ENCODE results near the gene DMD. TPM values are rescaled to one million over a fixed set of nuclear protein-coding genes. Genes with fewer than 3 reads are reported as not detected.
"Not testable (repeated sequence)": the region's sequence is repeated elsewhere in the genome, so short reads cannot be mapped to it uniquely, and the experiment has no call there.

The DMD gene
- total RNA-seq, 1 donor from 2014 or later, result 116 TPM

DNA sequence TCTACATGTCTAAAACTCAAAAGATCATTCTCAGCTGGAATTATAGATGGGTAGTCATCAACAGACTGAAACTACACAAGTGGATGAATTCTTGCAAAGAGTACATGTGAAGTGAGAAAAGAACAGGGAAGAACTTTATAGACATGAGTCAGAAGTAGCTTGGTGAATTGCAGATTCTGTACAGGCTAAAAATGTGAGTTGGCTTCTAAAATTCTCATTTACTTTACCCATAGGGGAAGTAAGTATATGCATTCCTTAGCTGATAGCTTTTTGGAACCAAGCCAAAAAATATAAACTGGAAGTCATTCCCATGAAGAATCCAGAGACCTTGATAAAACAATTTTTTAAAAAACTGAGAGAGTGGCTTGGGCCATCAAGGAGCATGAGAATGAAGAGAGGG lies 1555.3 kb downstream of the DMD start:
- DNase-seq (ENCODE audit: missing footprints), result no peak
- no peak for ATAC-seq
- intact Hi-C loops (cut with DNase I), result loop anchor here (5.0 kb wide), 1 partner anchor 619 kb away; no protein-coding TSS in a partner anchor

DNA sequence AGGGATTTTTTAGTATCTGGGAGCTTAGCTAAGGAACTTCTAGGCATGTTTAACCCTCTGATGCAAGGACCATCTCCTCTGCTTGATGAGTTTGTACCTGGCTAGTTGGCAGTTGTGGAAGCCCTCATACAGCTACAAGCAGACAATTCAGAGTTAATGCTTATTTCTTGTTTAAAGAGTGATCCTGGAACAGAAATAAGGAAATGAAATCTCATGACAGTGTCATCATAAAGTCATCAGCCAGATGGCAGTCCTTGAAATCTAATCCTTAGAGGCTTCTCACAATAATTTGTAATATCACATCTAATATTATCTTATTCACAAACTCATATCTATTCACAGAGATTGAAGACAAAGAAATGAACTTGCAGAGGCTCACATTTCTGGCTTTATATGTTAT lies 1557.9 kb downstream of the DMD start:
- intact Hi-C loops (cut with DNase I), result no loop called here
- ATAC-seq (no peak), DNase-seq (ENCODE audit: missing footprints) (no peak)

DNA sequence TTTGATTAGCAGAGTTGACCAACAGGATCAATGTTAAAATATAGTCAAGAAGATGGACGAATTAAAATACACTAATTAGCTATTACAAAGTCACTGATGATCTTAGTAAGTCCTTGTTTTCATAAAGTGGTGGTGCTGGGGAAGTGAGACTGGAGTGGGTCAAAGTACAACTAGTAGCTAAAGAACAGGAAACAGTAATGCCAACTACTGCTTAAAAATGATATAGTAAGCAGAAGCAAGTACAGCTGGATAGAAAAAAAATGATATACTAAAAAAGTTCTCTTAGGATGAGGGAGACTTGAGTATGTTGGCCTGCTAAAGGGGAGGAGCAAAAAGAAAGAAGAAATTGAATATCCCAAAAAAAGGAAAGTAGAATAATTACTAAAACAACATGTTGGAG lies 1558.7 kb downstream of the DMD start:
- DNase-seq (ENCODE audit: missing footprints), result no peak
- no peak for ATAC-seq
- intact Hi-C loops (cut with DNase I), result no loop called here

DNA sequence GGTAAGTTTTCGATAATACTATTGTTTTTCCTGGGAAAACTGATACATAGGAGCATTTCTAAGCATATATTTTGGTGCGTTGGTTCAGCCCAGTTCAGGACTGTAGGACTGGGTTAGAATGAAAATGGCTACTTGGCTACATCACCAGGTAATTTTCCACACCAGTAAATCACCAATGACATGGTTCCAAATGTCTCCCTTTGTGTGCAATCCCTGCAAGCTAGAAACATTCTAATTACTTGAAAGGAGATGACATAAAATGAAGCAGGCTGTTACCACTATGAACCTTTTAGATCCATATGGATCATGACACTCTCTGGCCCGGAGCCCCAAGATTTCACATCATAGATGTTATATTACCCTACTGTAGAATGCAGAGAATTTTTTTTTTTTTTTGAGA lies 1562.1 kb downstream of the DMD start:
- intact Hi-C loops (cut with DNase I), result no loop called here
- ATAC-seq (no peak), DNase-seq (ENCODE audit: missing footprints) (no peak)

DNA sequence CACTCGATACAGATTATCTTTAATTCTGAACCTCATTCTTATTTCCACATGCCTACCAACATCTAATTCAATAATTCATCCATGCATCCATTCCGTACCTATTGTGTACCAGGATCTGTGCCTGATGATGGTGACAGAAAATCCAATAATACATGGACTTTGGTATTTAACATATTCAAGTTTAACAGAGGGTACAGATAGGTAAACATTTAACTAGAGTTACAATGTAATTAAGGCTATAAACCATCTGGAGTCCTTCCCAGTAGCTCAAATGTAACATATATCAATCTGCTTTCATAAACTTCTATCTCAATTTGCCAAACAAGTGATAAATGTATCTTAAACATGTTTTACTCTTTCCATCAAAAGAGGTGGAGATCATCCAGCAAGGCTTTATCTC lies 1578.0 kb downstream of the DMD start:
- DNase-seq (ENCODE audit: missing footprints), result no peak
- intact Hi-C loops (cut with DNase I), result no loop called here
- no peak for ATAC-seq

DNA sequence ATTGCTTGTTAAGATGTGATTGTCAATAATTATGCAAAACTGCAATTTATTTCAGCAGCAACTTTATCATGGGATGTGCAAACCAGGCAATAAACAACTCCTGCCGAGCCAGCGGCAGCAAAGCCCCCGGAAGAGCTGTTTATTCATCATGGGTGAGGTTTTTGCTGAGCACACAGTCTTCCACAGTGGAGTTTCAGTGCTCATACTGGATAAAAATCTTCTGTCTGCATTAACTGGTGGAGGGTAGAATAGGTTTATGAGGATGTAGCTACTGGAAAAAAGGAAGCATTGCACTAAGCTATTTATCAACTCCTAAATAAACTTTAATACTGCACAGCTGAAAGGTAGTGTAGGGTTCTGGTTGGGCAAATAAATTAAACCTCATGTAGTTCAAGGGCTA lies 1582.2 kb downstream of the DMD start:
- intact Hi-C loops (cut with DNase I), result no loop called here
- no peak for ATAC-seq
- no peak for DNase-seq (ENCODE audit: missing footprints)

DNA sequence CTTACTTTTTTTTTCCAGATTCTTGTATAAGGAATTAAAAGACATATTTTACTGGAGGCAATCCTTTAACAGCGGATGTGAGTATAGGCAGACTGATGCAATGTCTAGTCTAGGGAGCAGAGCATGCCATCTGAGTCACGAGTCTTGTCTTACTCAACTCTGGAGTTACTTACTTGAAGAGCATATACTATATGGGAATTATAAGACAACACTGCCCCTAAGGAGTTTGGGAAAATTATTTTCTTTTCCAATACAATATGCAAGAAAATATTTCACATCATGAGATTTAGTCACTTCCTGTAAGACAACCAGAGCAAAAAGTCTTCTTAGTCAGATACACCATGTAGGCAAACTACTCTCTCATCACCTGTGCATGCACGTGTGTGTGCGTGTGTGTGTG lies 1602.2 kb downstream of the DMD start:
- intact Hi-C loops (cut with DNase I), result no loop called here
- ATAC-seq (no peak), DNase-seq (ENCODE audit: missing footprints) (no peak)

DNA sequence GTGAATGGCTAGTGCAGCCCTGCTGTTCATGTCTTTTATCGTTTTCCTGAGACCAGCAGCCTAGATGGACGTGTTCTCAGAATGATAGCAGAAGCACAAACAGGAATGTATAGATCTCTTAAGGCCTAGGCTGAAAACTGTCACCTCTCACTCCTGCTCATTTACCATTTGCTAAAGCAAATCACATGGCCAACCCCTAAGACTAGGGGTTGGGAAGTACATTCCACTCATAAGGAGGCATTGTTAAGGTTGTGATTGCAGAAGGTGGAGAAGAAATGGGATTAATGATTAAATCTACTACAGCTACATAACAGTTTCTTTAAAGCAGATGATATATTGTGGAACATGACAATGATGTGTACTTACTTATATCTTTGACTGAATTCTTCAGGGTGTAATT lies 1602.7 kb downstream of the DMD start:
- no peak for ATAC-seq
- intact Hi-C loops (cut with DNase I), result no loop called here
- no peak for DNase-seq (ENCODE audit: missing footprints)

DNA sequence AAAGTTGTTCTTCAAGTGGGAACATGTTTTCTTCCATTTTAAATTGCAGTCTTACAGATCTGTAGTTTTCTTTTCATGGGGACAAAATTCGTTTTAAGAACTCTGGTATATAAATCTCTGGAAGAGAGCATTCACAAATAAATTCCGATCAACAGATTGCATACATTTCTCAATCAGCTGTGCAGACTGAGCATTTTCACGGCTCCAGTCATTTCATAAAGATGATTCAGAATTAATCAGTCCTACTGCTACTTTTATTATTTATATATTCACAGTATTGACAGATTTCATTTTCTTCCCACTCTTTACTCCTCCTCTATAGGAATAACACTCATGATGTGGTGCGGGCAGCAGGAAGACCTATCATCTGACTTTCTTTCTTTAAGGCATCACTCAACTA lies 1604.6 kb downstream of the DMD start:
- ATAC-seq, result no peak
- intact Hi-C loops (cut with DNase I), result no loop called here
- no peak for DNase-seq (ENCODE audit: missing footprints)

DNA sequence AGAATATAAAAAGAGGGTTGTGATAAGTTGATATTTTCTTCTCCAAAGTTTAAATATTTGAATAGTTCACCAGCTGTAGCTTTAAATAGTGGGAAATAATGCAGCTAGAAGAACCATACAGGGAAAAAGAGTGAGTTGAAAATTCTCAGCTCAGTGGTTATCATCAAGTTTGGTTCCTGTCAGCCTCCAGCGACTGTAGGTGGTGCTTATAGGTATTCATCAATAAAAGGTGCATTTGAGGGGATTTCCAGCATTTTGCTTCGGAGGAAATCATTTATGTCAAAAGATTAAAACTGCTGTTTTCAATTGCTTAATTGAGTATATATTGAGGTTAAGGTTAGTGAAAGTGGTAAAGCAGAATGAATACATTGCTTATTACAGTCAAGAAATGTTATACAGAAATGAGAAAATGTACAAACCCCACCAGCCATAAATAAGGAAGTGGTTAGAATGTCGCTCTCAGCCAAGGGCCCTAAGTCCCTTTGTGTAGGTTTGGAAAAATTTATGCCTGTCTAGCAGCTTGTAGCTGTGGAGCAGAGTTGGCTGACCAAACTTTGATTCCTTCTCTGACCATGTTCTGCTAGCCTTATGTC lies 1606.6 kb downstream of the DMD start:
- ATAC-seq, result no peak
- no peak for DNase-seq (ENCODE audit: missing footprints)
- intact Hi-C loops (cut with DNase I), result no loop called here

DNA sequence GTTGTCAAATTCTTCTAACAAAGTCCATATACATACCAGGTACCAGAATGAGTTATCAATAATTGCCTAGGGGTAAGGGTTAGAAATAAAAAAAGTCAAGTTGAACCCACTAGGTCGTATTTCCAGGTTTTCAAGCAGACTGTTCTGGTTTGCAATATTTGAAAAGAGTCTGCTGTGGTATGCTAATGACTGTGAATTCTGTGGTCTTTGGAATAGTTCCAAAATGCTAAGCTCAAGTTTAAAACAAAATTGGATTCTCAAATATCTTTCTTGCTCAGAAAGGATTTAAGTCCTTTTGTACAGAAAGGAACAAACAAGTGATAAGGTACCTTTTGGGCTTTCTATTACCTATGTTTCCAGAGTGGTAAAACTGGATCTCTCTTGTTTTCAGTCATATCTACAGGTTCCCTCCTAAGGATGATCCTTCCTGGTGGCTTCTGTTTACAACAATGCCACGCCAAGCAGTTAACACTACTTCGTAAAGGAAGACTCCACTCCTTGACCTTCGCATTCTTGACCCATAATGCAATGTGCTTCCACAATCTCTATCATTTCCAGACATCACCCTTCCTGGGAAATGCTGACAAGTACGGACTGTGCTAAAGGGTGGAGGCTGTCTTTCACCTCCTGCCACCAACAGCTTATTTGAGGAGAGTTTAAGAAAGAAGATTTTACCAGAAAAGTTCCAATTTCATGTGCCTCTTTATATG lies 1607.8 kb downstream of the DMD start:
- intact Hi-C loops (cut with DNase I), result no loop called here
- ATAC-seq (no peak), DNase-seq (ENCODE audit: missing footprints) (no peak)

DNA sequence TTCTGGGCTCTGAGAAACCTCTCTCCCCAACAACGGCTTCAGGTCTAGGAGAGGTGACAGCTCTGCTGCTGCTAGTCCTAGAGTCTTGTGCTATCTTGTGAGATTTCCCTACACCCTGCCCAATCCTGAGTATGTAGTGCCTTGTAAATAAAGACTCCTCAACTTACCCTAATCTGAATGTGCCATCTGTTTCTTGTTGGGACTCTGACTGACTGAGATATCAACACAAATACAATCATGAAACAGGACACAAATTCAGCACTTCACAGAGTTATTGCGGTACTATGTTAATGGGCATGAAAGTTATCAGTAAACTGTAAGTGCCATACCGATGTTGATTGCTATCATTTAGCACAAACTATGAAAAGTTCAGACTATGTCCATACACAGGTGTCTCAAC lies 1610.5 kb downstream of the DMD start:
- DNase-seq (ENCODE audit: missing footprints) (no peak), ATAC-seq (no peak)
- intact Hi-C loops (cut with DNase I), result no loop called here

DNA sequence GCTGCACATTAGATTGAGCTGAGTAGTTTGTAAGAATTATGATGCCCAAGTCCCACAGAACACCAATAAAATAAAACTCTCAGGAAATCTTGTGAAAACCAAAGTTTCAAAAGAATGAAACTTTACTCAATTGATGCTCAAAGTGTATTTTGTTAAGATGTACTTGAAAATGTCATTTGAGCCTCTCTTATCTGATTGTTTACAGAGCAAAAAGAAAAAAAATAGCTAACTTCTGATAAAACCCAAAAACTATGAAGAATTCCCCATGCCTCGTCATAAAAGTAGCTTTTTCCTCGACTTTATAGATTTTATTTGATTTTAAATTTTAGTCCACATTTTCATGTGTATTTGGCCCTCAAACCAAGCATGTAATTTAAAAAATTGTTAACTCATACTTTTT lies 1618.0 kb downstream of the DMD start:
- no peak for ATAC-seq
- no peak for DNase-seq (ENCODE audit: missing footprints)
- intact Hi-C loops (cut with DNase I), result no loop called here

DNA sequence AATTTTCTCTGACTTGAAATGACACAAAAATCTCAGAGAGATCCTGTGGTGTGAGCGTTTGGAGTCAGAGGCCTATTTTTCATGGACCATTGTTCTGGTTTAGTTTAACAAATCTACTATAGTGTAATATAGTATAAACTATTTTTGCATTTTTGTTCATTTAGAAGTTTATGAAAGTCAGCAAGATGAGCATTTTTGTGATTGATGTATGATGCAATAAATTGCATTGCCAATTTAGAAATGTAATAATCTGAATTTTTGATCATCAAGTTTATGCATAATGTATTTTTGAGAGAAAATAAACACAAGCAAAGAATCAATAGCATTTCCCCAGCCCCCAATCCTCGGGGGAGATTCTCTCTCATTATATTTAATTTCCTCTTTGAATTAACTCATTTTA lies 1620.0 kb downstream of the DMD start:
- intact Hi-C loops (cut with DNase I), result no loop called here
- no peak for ATAC-seq
- DNase-seq (ENCODE audit: missing footprints), result no peak

DNA sequence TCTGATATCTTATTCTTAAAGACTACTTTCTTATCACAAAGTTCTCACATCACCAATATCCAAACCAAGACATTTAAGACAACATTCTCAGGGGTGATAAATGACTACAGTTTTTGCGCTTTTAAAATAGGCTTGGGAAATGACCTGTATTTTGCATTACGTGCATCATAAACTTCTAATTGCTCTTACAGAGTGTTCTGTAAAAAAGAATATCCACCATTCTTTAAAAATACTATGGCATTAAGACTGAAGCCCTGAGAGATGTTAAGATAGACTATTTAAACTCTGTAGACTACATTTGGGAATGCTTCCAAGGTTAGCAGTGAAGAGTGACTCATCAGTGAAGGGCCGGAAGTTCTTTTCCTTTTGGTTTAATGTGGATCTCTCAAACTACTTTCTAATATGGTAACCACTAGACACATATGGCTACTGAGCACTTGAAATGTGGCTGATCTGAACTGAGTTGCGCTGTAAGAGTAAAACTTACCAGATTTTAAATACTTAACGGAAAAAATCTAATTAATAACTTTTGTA lies 1620.7 kb downstream of the DMD start:
- ATAC-seq, result no peak
- intact Hi-C loops (cut with DNase I), result no loop called here

DNA sequence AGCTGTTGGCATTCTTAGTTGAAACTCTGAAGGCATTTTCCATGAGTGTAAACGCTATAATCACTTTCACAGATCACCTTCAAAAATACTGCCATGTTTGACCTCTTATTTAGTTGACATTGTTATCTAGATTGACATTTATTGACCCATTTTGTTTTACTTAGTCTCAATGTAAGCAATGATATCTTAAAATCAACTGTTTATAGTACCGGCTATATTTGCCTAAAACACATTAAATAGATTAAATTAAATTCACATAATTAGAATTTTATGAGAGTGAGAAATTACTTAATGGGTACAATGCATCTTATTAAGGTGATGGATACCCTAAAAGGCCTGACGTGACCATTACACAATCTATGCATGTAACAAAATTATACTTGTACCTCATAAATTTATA lies 1621.8 kb downstream of the DMD start:
- DNase-seq (ENCODE audit: missing footprints) (no peak), ATAC-seq (no peak)
- intact Hi-C loops (cut with DNase I), result no loop called here

More for the DNA sequence above, 1620.7 kb downstream of the DMD start:
- no peak for DNase-seq (ENCODE audit: missing footprints)

DNA sequence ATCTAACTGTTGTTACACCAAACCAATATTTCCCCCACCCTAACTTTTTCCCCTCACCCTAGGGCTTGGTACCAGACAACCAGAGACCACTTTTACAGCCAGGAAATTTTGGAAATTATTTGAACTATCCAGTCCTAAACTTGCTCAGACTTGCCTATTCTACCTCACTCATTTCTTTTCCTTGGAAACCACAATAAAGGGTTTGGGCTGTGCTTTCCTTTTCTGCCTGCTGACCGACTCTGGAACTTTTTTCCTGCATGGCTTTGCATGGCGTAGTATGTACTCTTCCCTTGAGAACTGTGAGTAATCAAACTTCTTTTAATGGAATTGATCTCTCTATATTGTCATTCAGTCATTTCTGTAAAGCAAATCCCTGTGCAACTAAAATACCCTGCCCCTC lies 1623.0 kb downstream of the DMD start:
- ATAC-seq (no peak), DNase-seq (ENCODE audit: missing footprints) (no peak)
- intact Hi-C loops (cut with DNase I), result no loop called here

DNA sequence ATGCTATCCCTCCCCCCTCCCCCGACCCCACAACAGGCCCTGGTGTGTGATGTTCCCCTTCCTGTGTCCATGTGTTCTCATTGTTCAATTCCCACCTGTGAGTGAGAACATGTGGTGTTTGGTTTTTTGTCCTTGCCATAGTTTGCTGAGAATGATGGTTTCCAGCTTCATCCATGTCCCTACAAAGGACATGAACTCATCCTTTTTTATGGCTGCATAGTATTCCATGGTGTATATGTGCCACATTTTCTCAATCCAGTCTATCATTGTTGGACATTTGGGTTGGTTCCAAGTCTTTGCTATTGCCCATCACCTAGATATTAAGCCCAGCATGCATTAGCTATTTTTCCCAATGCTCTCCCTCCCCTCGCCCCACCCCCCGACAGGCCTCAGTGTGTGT lies 1627.5 kb downstream of the DMD start:
- intact Hi-C loops (cut with DNase I); ATAC-seq; DNase-seq (ENCODE audit: missing footprints): not testable (repeated sequence)

DNA sequence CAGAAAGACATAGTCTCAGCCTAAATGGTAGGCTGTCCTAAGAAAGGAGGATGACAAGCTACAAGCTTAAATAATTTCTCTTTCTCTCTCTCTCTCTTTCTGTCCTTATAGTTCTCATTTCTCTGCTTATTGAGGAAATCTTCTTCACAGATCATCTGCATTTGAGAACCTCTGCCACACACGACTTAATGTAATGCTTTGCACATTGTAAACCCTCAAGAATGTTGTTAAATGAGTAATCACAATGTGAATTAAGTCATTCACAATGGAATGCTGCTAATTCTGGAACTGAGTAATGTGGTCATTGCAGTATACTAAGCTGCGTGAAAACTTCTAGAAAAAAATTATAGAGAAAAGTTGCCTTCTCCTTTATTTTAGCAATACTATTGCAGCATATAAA lies 1630.6 kb downstream of the DMD start:
- DNase-seq (ENCODE audit: missing footprints) (no peak), ATAC-seq (no peak)
- intact Hi-C loops (cut with DNase I), result no loop called here

DNA sequence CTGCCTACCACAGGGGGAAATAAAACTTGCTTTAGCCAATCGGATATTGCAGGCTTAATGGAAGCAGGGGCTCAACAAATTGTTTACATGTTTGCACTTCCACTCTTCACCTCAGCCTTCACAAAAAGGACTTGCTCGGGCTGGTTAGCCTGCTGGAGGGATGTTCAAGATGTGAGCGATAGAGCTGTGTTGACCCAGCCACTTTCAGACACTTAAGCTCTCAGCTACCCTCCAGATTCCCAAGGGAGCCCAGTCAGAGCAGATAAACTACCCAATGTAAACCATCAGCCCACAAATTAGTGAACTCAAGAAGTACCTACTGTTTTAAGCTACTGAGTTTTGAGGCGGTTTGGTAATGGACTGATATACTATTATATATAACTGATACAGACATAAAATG lies 1631.1 kb downstream of the DMD start:
- ATAC-seq (no peak), DNase-seq (ENCODE audit: missing footprints) (no peak)
- intact Hi-C loops (cut with DNase I), result no loop called here

DNA sequence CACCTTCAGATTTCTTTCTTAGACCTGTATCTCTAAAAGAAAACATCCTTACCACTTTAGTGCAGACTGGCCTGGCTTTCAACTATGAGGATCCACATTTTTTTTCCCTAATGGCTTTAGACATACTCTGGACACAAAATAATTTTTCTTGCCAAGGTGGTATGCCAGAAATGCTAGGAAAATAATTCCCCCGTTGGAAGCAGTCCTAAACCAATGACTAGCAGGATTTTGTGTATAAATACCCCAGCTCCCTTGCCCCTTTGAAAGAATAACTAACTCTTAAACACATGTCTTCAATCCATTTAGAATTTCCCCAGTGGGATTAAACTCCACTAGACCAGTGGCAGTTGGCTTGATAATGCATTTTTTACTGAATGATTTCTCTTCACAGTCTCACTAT lies 1639.0 kb downstream of the DMD start:
- ATAC-seq, result no peak
- intact Hi-C loops (cut with DNase I), result no loop called here

More for the DNA sequence above, 1639.0 kb downstream of the DMD start:
- DNase-seq (ENCODE audit: missing footprints), result no peak
